ENCODE measurements around the gene MPDZ.

MPDZ gene

GRCh38 chr9:13174906-13175639 lies 104.4 kb downstream of the MPDZ start:
- no peak for DNase-seq

GRCh38 chr9:13173553-13173952 lies 105.9 kb downstream of the MPDZ start:
- no peak for DNase-seq

- DNase-seq, result no peak
Observed at GRCh38 chr9:13171261-13171660, 108.2 kb downstream of the MPDZ start.

GRCh38 chr9:13166996-13167395 lies 112.5 kb downstream of the MPDZ start:
- no peak for DNase-seq

GRCh38 chr9:13165956-13166355 lies 113.5 kb downstream of the MPDZ start:
- no peak for DNase-seq

GRCh38 chr9:13165236-13165945 lies 114.1 kb downstream of the MPDZ start:
- no peak for DNase-seq

- DNase-seq, result no peak
Observed at GRCh38 chr9:13163946-13164345, 115.5 kb downstream of the MPDZ start.

GRCh38 chr9:13163287-13163686 lies 116.2 kb downstream of the MPDZ start:
- DNase-seq, result no peak

- DNase-seq, result no peak
Observed at GRCh38 chr9:13160051-13160450, 119.4 kb downstream of the MPDZ start.

- no peak for DNase-seq
Observed at GRCh38 chr9:13158986-13159385, 120.5 kb downstream of the MPDZ start.

- no peak for DNase-seq
Observed at GRCh38 chr9:13151489-13151888, 128.0 kb downstream of the MPDZ start.

- no peak for DNase-seq
Observed at GRCh38 chr9:13149454-13149853, 130.0 kb downstream of the MPDZ start.

GRCh38 chr9:13146840-13147239 lies 132.7 kb downstream of the MPDZ start:
- no peak for DNase-seq

- DNase-seq, result no peak
Observed at GRCh38 chr9:13145340-13145739, 134.2 kb downstream of the MPDZ start.

GRCh38 chr9:13144166-13144775 lies 135.2 kb downstream of the MPDZ start:
- DNase-seq, result no peak

- no peak for DNase-seq
Observed at GRCh38 chr9:13143281-13143680, 136.2 kb downstream of the MPDZ start.

- DNase-seq, result no peak
Observed at GRCh38 chr9:13142776-13143175, 136.7 kb downstream of the MPDZ start.

- no peak for DNase-seq
Observed at GRCh38 chr9:13141629-13142028, 137.9 kb downstream of the MPDZ start.

GRCh38 chr9:13140843-13141592 lies 138.5 kb downstream of the MPDZ start:
- DNase-seq, result no peak

- no peak for DNase-seq
Observed at GRCh38 chr9:13139641-13140171, 139.8 kb downstream of the MPDZ start.

GRCh38 chr9:13137426-13137825 lies 142.1 kb downstream of the MPDZ start:
- no peak for DNase-seq

- DNase-seq, result no peak
Observed at GRCh38 chr9:13131991-13132390, 147.5 kb downstream of the MPDZ start.

- DNase-seq, result no peak
Observed at GRCh38 chr9:13131416-13131815, 148.1 kb downstream of the MPDZ start.

Data from bone marrow (tissue), 2 donors.